ENCODE results near the gene THSD4.

DNA sequence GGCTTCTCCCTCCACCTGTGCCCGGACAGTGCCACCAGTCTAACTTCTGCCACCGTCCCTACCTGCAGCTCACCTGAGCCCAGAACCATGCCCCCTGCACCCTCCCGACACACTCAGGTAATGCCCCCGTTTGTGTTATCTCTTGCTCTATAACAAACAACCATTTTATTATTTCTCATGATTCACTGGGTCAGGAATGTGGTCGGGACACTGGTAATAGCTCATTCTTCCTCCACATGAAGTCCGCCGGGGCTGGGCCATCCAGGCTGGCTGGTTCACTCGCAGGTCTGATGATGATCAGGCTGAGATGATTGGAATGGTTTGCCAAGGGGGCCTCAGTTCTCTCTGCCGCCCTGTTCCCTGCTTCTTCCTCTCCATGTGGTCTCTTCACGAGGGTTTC, 674.8 kb downstream of the THSD4 start:
- no peak for TF ChIP-seq EZH2 (optimal IDR thresholded peaks at IDR 0.05; ENCODE audit: low read depth, low read length)
- TF ChIP-seq, protein P1, sequence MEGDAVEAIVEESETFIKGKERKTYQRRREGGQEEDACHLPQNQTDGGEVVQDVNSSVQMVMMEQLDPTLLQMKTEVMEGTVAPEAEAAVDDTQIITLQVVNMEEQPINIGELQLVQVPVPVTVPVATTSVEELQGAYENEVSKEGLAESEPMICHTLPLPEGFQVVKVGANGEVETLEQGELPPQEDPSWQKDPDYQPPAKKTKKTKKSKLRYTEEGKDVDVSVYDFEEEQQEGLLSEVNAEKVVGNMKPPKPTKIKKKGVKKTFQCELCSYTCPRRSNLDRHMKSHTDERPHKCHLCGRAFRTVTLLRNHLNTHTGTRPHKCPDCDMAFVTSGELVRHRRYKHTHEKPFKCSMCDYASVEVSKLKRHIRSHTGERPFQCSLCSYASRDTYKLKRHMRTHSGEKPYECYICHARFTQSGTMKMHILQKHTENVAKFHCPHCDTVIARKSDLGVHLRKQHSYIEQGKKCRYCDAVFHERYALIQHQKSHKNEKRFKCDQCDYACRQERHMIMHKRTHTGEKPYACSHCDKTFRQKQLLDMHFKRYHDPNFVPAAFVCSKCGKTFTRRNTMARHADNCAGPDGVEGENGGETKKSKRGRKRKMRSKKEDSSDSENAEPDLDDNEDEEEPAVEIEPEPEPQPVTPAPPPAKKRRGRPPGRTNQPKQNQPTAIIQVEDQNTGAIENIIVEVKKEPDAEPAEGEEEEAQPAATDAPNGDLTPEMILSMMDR (IDR thresholded peaks at IDR 0.05; ENCODE audit: low read length), result no peak
- TF ChIP-seq EZH2phosphoT487 (IDR thresholded peaks at IDR 0.05; ENCODE audit: low read length), result no peak

Data from MM.1S (cell line).